ENCODE results near the gene TXNDC12. TPM values are rescaled to one million over a fixed set of nuclear protein-coding genes. Genes with fewer than 3 reads are reported as not detected.

TXNDC12 gene
- 42.9 and 44.8 TPM in 2 replicates for total RNA-seq

DNA sequence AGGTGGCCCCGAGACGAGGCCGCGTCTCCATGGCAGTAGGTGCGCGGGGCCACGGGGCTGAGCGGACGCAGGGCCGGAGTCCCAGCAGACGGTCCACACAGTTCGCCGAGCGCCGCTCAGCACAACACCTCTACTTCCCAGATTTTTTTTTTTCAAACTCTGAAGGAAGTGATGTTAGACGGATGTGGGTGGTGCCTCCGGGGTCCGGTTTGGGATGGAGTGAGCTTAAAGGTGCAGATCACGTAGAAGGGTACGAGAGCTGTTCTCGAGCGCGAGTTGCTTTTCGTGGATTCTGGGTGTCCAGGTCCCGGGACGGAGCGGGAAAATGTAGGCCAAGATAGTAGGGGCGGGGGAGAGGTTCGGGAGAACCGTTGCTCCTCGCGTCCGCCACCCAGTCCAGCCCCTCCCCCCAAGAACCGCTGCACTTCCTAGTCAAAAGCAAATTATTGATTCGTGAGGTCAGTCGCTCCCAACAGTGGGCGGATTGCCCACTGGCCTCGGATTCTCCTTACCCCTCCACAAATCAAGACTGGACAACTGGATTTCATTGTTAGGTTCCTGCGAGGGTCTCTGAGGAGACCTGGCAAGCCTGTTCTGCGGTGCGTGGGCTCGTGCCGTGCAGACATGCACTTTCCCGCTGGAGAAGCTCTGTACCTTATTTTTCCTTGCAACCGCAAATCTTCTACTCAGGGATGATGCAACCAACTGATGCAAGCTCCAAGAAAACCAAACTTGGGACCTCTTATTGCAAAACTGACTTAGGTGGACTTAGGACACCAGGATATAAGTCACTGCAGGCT is at the start of gene TXNDC12:
Gene TXNDC12 (minus strand): TSS at position 126 of the 800 bp plus-strand sequence. CDS start 95 bp downstream, at position 31.

DNA sequence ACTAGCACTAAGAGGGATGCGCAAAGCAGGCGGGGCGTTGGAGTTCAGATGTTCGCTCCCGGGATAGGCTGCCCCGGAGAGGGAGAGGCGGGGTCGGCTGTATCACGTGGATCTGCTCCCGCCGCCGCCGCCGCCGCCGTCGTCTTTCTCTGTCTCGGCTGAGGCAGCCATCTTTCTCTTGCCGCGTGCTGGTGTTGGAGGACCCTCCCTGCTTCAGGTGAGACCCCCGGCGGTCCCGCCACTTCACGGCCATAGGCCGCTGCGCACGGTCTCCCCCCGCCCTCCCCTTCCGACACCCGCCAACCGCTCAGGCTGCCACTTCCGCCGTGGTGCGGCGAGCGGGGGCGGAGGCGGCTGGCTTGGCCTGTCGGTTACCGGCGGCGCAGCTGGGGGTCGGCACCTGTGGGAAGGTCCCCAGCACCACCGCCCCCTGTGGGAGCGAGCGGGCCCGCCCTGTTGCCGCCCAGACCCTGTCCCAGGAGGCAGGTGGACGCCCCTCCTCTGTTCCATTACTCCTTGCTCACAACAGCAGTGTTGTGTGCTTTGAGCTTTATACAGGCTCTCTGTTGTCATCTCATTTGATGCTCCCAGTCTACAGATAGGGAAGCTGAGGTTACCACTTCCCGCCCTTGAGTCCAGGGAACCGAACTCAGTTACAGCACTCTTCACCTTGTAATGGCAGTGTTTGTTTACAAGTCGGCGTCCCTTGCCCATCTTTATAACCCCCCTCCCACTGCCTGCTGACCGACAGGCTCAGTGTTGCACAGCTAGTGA is 1.4 kb upstream of the TXNDC12 start, which contains the start of gene BTF3L4:
Gene BTF3L4 (plus strand): TSS at position 133 of the 774 bp plus-strand sequence. CDS start 3,553 bp downstream, outside the sequence.

DNA sequence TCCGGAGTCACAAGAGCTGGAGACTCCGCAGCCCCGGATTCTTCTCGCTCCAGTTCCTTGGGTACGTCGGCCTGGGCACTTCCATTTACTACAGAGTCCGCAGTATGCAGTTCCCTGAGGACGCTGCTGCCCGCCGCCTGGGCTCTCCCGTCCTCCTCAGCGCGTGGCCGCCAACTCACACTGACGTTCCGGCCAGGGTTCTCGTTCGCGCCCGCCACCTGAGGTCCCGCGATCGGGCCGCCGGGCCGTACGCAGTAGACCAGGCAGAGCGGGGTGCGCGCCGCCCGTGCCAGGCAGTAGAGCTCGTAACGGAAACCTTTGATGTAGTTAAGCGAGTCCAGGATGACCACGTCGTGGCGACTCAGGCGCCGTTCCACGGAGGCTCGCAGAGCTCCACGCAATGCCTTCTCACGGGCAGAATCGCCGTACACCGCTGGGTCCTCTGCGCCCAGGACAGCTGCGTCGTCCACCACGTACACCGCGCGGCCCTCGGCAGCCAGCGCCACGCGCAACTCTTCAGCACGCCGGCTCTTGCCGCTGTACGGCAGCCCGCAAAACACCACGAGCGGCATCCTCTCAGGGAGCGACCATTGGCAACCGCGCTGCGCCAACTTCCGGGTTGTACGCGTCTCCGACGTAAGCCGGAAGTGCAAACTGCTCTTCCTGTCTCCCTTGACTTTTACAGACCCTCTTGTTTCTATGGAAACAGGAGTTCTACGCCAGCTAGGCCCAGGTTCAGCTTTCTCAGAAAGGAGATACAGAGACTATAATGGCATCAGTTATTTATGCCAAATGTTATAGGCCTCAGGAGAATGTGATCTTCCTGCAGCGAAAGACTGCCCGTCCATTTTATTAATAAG is 21.6 kb downstream of the TXNDC12 start, which contains the start of gene KTI12:
Gene KTI12 (minus strand): TSS at position 621 of the 860 bp plus-strand sequence. CDS start 49 bp downstream, at position 572.

DNA sequence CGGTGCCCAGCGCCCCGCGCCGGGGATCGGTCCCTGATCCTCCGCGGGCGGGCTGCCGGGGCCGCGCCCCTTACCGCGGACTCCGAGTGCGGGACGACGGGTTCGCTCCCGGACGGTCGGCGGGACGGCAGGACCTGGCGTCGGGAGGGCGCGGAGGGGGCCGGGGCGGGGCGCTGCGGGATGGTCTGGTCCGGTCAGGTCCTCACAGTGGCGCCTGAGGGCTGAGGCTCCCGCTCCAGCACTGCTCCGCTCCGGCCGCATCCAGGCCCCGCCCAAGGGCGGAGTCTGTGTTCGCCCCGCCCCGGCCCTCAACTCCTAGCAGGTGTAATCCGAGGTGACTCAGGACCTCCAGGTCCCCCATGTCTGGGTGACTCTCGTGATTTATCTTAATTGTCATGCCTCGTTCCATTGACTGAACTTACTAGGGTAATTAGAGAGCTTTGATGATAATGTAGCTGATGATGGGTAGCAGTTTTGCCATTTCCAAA is 64.5 kb downstream of the TXNDC12 start, which contains the start of gene RAB3B:
Gene RAB3B (minus strand): TSS at position 223 of the 488 bp plus-strand sequence. CDS start 13,583 bp downstream, outside the sequence.

Other genes starting within 250 kb of the TXNDC12 start
- gene NRDC, start 176.5 kb downstream of the TXNDC12 start, total RNA-seq: 61.2 and 88.0 TPM in 2 replicates
- 2.3 and 9.2 TPM in 2 replicates for gene RAB3B, start 64.5 kb downstream of the TXNDC12 start, total RNA-seq
- 10.4 and 11.1 TPM in 2 replicates for gene KTI12, start 21.4 kb downstream of the TXNDC12 start, total RNA-seq
- 48.2 and 61.4 TPM in 2 replicates for gene BTF3L4, start 1.1 kb upstream of the TXNDC12 start, total RNA-seq
- 44.3 and 45.6 TPM in 2 replicates for gene ZFYVE9, start 86.9 kb upstream of the TXNDC12 start, total RNA-seq

Measured in tracheal epithelial cell (primary cell).